HG02973 (cell line): ENCODE measurements around the gene TMEM132C.

Source experiments
- ATAC-seq: cut with Tn5 transposase; IDR thresholded peaks from one replicate; pipeline ENCODE4 v1.9.1; 2021; ENCODE audit warnings: moderate library complexity; ENCODE audit not compliant: unreplicated experiment

The TMEM132C gene

DNA sequence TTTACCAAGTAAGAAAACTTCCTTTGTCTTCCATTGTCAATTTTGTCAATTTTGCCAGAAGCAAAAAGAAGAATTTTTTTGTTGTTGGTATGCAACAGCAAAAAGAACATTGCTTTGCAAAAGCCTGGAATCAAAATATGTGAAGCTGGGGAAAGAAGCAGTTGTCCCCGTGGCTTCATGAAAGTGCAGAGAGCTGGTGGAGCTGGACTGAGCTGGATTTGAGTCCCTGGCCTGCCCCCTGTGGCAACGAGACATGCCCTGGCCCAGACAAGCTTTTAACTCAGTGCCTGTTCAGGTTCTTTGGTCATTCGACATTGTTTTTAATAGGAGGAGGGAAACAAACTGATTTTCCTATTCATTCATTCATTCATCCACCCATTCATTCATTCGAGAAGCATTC is 486.5 kb downstream of the TMEM132C start:
- ATAC-seq, result no peak

DNA sequence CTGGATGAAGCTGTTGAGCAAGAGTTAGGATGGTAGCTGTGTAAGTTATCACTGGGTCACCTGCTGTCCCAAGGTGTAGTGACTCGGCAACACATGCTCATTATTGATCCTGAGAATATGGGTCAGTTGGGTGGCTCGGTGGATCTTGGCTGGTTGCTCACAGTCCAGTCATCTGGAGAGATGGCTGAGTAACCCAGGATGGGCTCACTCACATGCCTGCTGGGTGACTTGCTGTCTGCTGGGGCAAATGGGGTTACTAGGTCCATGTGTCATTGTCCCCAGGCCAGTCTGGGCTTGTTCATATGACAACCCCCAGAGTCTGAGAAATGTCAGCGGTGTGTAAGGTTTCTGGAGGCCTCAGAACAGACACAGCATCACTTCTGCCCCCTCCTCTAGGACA is 487.3 kb downstream of the TMEM132C start:
- no peak for ATAC-seq

DNA sequence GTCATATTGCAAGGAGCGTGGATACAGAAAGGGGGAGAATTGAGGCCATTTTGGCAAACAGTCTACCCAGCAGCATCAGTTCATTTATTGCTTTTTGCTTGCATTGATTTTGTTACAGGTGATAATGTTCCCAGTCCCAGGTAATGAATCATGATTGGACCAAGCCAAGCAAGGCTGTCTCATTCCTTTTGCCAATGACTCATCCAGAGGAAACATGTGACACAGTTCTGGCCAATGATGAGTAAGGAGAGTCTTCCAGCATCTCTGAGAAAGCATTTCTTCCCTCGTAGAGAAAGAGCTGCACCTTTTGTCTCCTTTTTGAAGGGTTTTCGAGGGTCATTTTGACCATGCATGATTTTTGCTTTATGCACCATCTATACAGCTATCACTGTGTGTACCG is 488.6 kb downstream of the TMEM132C start:
- no peak for ATAC-seq
